ENCODE measurements around the gene ASAP2.

DNA sequence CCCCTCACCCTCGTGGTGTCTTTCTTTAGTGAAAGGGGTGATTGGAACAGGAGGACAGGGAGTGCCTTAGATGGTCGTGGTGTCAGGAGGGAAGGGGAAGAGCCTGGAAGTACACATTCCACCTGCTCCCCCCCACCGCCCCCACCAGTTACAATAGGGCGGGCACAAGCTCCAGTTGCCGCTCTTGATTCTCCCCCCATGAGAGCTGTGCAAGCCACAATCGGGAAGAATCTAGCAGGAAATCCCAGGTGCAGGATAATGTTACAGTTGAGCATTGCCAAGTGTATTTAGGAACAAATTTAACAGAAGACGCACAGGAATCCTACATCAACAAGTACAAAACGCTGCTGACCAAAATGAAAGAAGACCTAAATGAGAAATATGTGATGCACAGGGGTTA lies 73.6 kb downstream of the ASAP2 start:
- TF ChIP-seq, protein P1, sequence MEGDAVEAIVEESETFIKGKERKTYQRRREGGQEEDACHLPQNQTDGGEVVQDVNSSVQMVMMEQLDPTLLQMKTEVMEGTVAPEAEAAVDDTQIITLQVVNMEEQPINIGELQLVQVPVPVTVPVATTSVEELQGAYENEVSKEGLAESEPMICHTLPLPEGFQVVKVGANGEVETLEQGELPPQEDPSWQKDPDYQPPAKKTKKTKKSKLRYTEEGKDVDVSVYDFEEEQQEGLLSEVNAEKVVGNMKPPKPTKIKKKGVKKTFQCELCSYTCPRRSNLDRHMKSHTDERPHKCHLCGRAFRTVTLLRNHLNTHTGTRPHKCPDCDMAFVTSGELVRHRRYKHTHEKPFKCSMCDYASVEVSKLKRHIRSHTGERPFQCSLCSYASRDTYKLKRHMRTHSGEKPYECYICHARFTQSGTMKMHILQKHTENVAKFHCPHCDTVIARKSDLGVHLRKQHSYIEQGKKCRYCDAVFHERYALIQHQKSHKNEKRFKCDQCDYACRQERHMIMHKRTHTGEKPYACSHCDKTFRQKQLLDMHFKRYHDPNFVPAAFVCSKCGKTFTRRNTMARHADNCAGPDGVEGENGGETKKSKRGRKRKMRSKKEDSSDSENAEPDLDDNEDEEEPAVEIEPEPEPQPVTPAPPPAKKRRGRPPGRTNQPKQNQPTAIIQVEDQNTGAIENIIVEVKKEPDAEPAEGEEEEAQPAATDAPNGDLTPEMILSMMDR (IDR thresholded peaks at IDR 0.05): no peak
- TF ChIP-seq POLR2A (IDR thresholded peaks at IDR 0.05): no peak
- TF ChIP-seq POLR2AphosphoS5 (IDR thresholded peaks at IDR 0.05): no peak

Measured in transverse colon (tissue), 4 donors.